Heart left ventricle (tissue), 13 donors: ENCODE data around the gene TMEM143.

Experiments used
- POLR2A ChIP-seq, 2 donors: fragments of 450-650 bp; IDR thresholded peaks; one replicate each; pipeline ENCODE4 v1.6.1; 2017; ENCODE audit warnings: antibody characterized with exemption in 2 of 2, mild to moderate bottlenecking in 2 of 2, moderate library complexity in 2 of 2
- TF ChIP-seq, protein P1 (sequence below), 12 donors: fragments of 200-600 bp; sonication (generic) in 4 of 12; IDR thresholded peaks; one replicate each; pipeline versions ENCODE4 v1.5.0 to v1.8.0; 2018 to 2022; ENCODE audit warnings: antibody characterized with exemption in 12 of 12, mild to moderate bottlenecking in 5 of 12
- donor health status: ischemic (EF 13 %, LVEDD 7.1; RV severe dilation, severe dysfunction).
- donor health status: DM: no; HTN: yes; CAD: no.
- donor health status: DM: no; HTN: no; CAD: no.
- donor health status: ischemic (EF 25% LVEDD 6.9; RV normal size, moderate dysfunction).
- donor health status: ischemic (EF 25% LVEDD 5.7; RV mildly dilated, moderate dysfunction).
- donor health status: ischemic (EF 35%, LVEDD 5.7; RV mildly dilated, moderate dysfunction).
- donor health status: nonischemic (EF 11% LVEDD 7.7; RV severe dilation, severe dysfunction).
- donor health status: DM: yes; HTN: yes; CAD: no.
- donor health status: PGD.
- donor health status: ischemic (EF 29% LVEDD 5.4; RV normal size, mild dysfunction).
- donor health status: nonischemic (EF 23%, LVEDD 6.1; RV moderate dilation, normal function).

DNA sequence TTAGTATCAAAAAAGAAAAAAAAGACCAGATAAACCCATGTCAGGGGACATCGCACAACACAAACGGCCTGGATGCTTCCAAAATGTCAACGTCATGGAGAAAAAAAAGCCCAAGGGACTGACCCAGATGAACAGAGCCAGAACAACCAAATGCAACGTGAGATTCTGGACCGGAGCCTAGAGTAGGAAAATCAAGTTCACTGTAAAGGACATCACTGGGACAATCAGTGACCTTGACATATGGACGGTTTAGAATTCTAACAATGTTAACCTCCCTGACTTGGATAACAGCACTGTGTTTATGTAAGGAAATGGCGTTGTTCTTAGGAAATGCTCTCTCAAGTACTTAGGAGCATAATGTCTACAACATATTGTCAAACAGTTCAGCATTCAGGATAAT is 53.5 kb downstream of the TMEM143 start:
- TF ChIP-seq, protein P1, sequence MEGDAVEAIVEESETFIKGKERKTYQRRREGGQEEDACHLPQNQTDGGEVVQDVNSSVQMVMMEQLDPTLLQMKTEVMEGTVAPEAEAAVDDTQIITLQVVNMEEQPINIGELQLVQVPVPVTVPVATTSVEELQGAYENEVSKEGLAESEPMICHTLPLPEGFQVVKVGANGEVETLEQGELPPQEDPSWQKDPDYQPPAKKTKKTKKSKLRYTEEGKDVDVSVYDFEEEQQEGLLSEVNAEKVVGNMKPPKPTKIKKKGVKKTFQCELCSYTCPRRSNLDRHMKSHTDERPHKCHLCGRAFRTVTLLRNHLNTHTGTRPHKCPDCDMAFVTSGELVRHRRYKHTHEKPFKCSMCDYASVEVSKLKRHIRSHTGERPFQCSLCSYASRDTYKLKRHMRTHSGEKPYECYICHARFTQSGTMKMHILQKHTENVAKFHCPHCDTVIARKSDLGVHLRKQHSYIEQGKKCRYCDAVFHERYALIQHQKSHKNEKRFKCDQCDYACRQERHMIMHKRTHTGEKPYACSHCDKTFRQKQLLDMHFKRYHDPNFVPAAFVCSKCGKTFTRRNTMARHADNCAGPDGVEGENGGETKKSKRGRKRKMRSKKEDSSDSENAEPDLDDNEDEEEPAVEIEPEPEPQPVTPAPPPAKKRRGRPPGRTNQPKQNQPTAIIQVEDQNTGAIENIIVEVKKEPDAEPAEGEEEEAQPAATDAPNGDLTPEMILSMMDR (IDR thresholded peaks at IDR 0.05), result no peak
- TF ChIP-seq POLR2A (IDR thresholded peaks at IDR 0.05), result no peak
